Breast epithelium (tissue), 3 donors: ENCODE results near the gene ALDH1L1.

Experiments
- POLR2AphosphoS5 ChIP-seq, 3 donors: sonication (generic); formaldehyde crosslinking; IDR thresholded peaks; one replicate each; pipeline ENCODE4 v1.6.1; 2017; ENCODE audit warnings: antibody characterized with exemption in 3 of 3
- TF ChIP-seq, protein P1 (sequence below), 3 donors: fragments of 450-650 bp; IDR thresholded peaks; one replicate each; pipeline ENCODE4 v1.5.1; 2016 to 2017; ENCODE audit warnings: antibody characterized with exemption in 3 of 3, mild to moderate bottlenecking in 3 of 3, moderate library complexity in 3 of 3

DNA sequence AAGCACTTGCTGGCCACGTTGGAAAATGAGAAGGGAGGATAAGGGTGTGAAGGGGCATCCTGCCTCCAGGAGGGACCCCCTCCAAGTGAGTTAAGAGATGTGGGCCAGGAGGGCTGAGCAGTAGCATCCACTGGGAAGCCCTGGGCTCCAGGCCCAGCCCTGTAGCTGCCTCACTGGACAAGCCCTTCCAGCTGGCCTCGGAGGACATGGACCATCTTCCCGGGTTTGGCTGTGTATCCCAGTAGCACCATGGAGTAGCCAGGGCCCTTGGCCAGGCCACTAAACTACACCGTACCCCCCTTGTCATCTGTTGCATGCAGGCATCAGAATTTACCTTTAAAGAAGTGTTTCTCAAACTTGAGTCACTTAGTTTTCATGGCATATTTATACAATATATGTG, 29.4 kb upstream of the ALDH1L1 start:
- TF ChIP-seq, protein P1, sequence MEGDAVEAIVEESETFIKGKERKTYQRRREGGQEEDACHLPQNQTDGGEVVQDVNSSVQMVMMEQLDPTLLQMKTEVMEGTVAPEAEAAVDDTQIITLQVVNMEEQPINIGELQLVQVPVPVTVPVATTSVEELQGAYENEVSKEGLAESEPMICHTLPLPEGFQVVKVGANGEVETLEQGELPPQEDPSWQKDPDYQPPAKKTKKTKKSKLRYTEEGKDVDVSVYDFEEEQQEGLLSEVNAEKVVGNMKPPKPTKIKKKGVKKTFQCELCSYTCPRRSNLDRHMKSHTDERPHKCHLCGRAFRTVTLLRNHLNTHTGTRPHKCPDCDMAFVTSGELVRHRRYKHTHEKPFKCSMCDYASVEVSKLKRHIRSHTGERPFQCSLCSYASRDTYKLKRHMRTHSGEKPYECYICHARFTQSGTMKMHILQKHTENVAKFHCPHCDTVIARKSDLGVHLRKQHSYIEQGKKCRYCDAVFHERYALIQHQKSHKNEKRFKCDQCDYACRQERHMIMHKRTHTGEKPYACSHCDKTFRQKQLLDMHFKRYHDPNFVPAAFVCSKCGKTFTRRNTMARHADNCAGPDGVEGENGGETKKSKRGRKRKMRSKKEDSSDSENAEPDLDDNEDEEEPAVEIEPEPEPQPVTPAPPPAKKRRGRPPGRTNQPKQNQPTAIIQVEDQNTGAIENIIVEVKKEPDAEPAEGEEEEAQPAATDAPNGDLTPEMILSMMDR (IDR thresholded peaks at IDR 0.05), result no peak
- no peak for TF ChIP-seq POLR2AphosphoS5 (IDR thresholded peaks at IDR 0.05)
